Measurements from ENCODE around the gene RILPL1.

RILPL1 gene

DNA sequence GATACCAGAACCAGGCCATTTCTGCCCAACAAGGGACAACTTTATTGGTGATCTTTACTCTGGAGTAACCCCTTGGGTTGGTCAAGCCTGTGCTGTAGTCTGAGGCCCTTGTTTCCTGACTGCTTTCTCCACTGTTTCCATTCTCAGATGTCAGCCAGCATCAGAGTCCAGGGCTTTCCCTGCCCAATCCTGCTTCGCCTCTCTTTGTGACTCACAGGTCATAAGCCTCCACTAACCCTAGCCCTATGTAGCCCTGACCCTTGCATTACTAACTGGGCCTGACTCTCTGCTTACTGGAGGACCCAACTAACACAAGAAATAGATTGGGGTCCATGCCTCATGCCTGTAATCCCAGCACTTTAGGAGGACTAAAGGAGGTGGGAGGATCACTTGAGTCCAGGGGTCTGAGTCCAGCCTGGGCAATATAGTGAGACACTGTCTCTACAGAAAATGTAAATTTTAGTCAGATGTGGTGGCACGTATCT lies 84.2 kb downstream of the RILPL1 start:
- TF ChIP-seq, protein P1, sequence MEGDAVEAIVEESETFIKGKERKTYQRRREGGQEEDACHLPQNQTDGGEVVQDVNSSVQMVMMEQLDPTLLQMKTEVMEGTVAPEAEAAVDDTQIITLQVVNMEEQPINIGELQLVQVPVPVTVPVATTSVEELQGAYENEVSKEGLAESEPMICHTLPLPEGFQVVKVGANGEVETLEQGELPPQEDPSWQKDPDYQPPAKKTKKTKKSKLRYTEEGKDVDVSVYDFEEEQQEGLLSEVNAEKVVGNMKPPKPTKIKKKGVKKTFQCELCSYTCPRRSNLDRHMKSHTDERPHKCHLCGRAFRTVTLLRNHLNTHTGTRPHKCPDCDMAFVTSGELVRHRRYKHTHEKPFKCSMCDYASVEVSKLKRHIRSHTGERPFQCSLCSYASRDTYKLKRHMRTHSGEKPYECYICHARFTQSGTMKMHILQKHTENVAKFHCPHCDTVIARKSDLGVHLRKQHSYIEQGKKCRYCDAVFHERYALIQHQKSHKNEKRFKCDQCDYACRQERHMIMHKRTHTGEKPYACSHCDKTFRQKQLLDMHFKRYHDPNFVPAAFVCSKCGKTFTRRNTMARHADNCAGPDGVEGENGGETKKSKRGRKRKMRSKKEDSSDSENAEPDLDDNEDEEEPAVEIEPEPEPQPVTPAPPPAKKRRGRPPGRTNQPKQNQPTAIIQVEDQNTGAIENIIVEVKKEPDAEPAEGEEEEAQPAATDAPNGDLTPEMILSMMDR (conservative IDR thresholded peaks at IDR 0.05) = no peak

GRCh38 chr12:123446333-123446713 lies 87.2 kb downstream of the RILPL1 start:
- TF ChIP-seq, protein P1 (conservative IDR thresholded peaks at IDR 0.05) = no peak
- H3K27ac ChIP-seq = peak overlapping the region; percentile 95

More for the DNA sequence above, 84.2 kb downstream of the RILPL1 start:
- no peak overlapping the region for H3K27ac ChIP-seq

- TF ChIP-seq, protein P1 (conservative IDR thresholded peaks at IDR 0.05) = no peak
- peak overlapping the region; percentile 95 for H3K27ac ChIP-seq
These were observed 87.9 kb downstream of the RILPL1 start for GRCh38 chr12:123445388-123446332.

DNA sequence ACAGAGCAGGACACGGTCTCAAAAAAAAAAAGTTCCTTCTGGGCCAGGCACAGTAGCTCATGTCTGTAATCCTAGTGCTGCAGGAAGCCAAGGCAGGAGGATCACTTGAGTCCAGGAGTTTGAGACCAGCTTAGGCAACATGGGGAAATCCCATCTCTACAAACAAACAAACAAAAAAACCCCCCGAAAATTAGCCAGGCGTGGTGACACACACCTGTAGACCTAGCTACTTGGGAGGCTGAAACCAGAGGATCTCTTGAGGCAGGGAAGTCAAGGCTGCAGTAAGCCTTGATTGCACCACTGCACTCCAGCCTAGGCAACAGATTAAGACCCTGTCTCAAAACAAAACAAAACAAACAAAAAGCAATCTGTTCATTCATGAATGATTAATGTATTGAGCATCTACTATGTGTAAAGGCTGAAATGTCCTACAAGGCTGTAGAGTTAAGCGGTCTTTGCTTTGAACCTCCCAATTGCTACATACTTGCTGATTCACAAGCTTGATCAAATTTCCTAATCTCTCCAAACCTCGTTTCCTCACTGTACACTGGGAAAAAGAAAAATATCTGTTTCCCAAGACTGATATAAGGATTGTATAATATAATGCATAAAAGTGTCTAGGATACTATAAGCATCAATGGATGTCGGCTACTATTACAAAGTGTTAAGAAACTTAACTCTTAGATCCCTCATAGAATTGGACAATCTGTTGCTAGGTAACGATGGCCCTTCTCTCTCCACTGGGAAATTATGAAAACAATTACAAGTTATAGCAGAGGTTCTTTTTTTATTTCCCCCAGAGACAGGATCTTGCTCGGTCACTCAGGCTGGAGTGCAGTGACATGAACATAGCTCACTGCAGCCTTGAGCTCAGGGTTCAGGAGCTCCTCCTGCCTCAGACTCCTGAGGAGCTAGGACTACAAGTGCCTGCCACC lies 89.2 kb downstream of the RILPL1 start:
- peak overlapping the region; percentile 95 for H3K27ac ChIP-seq
- TF ChIP-seq, protein P1 (conservative IDR thresholded peaks at IDR 0.05) = no peak

- H3K27ac ChIP-seq = no peak overlapping the region
- TF ChIP-seq, protein P1 (conservative IDR thresholded peaks at IDR 0.05) = no peak
These were observed 90.7 kb downstream of the RILPL1 start for GRCh38 chr12:123442774-123443173.

DNA sequence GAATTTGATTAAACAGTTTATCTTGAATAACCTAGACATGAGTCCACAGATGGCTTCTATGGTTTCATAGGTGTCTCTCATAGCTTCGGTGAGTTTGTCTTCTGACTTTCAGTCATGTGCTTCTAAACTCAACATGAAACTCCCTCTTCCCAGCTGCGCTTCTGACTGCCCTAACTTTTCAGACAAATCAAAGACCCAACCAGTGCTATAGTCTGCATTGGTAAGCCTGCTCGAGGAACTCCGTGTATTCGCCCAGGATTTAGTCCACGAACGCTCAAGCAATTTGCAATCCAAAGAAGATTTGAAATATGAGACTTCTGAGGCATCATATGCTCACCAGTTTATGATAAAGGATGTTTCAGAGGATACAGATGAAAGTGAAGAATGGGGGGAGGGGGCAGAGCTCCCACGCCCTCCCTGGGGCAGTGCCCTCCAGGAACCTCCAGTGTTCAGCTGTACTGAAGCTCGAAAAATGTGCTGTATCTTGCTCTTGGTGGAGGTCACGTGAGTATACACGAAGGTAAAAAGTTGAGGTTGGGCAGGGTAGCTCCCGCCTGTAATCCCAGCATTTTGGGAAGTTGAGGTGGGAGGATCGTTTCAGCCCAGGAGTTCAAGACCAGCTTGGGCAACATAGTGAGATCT lies 91.9 kb downstream of the RILPL1 start:
- TF ChIP-seq, protein P1 (conservative IDR thresholded peaks at IDR 0.05) = no peak
- H3K27ac ChIP-seq = no peak overlapping the region

Data from VCaP (cell line).